Astrocyte (in vitro differentiated cells and primary cell): ENCODE measurements around the gene RGS16. TPM values are rescaled to one million over a fixed set of nuclear protein-coding genes. Genes with fewer than 3 reads are reported as not detected.

Experiments used
- DNase-seq: peaks from one replicate; pipeline ENCODE4 v3.0.0-alpha.2; 2010; ENCODE audit warnings: low read depth
- FAIRE-seq: peaks from 2 replicates; lab custom pipeline; 2011; peaks lifted over from hg19 to GRCh38; lab: Jason Lieb, UNC
- H2AFZ ChIP-seq: 2 replicates; pipeline ENCODE4 v1.6.0; 2012; ENCODE audit warnings: low read depth, low read length, inconsistent platforms
- H3K27ac ChIP-seq: 2 replicates; pipeline ENCODE4 v1.5.1; 2011; ENCODE audit warnings: low read depth, low read length, inconsistent platforms
- H3K27me3 ChIP-seq: 2 replicates; pipeline ENCODE4 v1.6.0; 2011; ENCODE audit warnings: low read length, inconsistent platforms; ENCODE audit not compliant: insufficient read depth
- H3K36me3 ChIP-seq: 2 replicates; pipeline ENCODE4 v1.5.1; 2011; ENCODE audit warnings: low read length, inconsistent platforms; ENCODE audit not compliant: insufficient read depth
- H3K4me1 ChIP-seq: 2 replicates; pipeline ENCODE4 v1.5.1; 2011; ENCODE audit warnings: low read length, inconsistent platforms; ENCODE audit not compliant: insufficient read depth
- H3K4me2 ChIP-seq: 2 replicates; pipeline ENCODE4 v1.6.0; 2012; ENCODE audit warnings: low read length, inconsistent platforms
- H3K4me3 ChIP-seq: 2 replicates; pipeline ENCODE4 v1.5.1; 2011; ENCODE audit warnings: low read depth, mild to moderate bottlenecking, low read length, inconsistent platforms; ENCODE audit not compliant: insufficient read depth
- H3K79me2 ChIP-seq: 2 replicates; pipeline ENCODE4 v1.6.0; 2012; ENCODE audit warnings: mild to moderate bottlenecking, low read length, inconsistent platforms; ENCODE audit not compliant: insufficient read depth
- H3K9ac ChIP-seq: 2 replicates; pipeline ENCODE4 v1.6.0; 2012; ENCODE audit warnings: mild to moderate bottlenecking, low read length, inconsistent platforms
- H3K9me3 ChIP-seq: 2 replicates; pipeline ENCODE4 v1.5.1; 2012; ENCODE audit warnings: low read depth, mild to moderate bottlenecking, low read length, inconsistent platforms; ENCODE audit not compliant: insufficient read depth
- H4K20me1 ChIP-seq: 2 replicates; pipeline ENCODE4 v1.6.0; 2012; ENCODE audit warnings: low read length, inconsistent platforms; ENCODE audit not compliant: insufficient read depth
- H3K27ac Mint-ChIP-seq: one replicate; pipeline ENCODE4 v1.8.0; 2021; ENCODE audit warnings: mild to moderate bottlenecking, mixed read lengths; ENCODE audit not compliant: unreplicated experiment
- H3K27me3 Mint-ChIP-seq: one replicate; pipeline ENCODE4 v1.8.0; 2021; ENCODE audit warnings: low read depth, mixed read lengths; ENCODE audit not compliant: unreplicated experiment
- H3K36me3 Mint-ChIP-seq: one replicate; pipeline ENCODE4 v1.8.0; 2021; ENCODE audit warnings: low read depth, mixed read lengths; ENCODE audit not compliant: unreplicated experiment
- H3K4me1 Mint-ChIP-seq: one replicate; pipeline ENCODE4 v1.8.0; 2021; ENCODE audit warnings: low read depth, mixed read lengths; ENCODE audit not compliant: unreplicated experiment
- H3K4me3 Mint-ChIP-seq: one replicate; pipeline ENCODE4 v1.8.0; 2021; ENCODE audit warnings: mild to moderate bottlenecking, moderate library complexity, mixed read lengths; ENCODE audit not compliant: unreplicated experiment
- H3K9me3 Mint-ChIP-seq: one replicate; pipeline ENCODE4 v1.8.0; 2021; ENCODE audit warnings: mild to moderate bottlenecking, mixed read lengths; ENCODE audit not compliant: unreplicated experiment
- EZH2 ChIP-seq: IDR thresholded peaks from 2 replicates; pipeline ENCODE4 v1.6.1; 2012; ENCODE audit warnings: mild to moderate bottlenecking, low read length, inconsistent platforms; ENCODE audit not compliant: insufficient read depth
- total RNA-seq: library from RNA; stranded (reverse); gene quantifications from 2 replicates; pipeline ENCODE4 v1.2.1, GENCODE V29; 2021
- TF ChIP-seq, protein P1 (sequence below): IDR thresholded peaks from 2 replicates; pipeline ENCODE4 v1.5.1; 2011; ENCODE audit warnings: low read depth, mild to moderate bottlenecking, inconsistent platforms, low read length, moderate library complexity; ENCODE audit not compliant: insufficient read depth

The RGS16 gene
- total RNA-seq, 1 donor from 2014 or later, result 4.3 TPM

DNA sequence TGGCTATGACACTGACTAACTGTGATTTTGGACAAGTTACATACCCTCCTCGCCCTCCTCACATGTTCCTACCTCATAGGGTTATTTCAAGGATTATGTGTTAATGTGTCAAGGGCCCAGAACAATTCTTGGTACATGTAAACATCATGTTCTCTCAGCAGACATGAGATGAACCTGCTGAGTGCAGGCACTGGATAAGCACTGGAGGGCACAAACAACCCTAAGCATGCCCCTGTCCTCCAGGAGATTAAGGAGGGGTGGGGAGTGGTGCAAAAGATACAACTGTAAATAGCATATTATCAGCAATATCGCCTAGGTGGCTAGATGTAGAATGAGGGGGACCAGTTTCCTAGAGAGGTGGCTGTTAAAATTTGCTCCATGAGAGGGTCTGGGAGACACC, 17.7 kb upstream of the RGS16 start:
- H3K27ac ChIP-seq, result no peak overlapping the region
- no peak overlapping the region for H3K4me3 ChIP-seq
- H3K4me1 ChIP-seq, result peaks cover 8% of the 10 kb centered on the region
- H3K79me2 ChIP-seq, result no peaks in the 10 kb centered on the region
- H3K9me3 ChIP-seq, result no peaks in the 10 kb centered on the region
- Mint-ChIP-seq H3K9me3 (peaks cover 2% of the 10 kb centered on the region), H3K4me1 (peaks cover 41% of the 10 kb centered on the region), H3K27me3 (peaks cover 2% of the 10 kb centered on the region), H3K27ac (no peak overlapping the region), H3K4me3 (no peak overlapping the region), H3K36me3 (no peaks in the 10 kb centered on the region)
- H3K4me2 ChIP-seq, result no peak overlapping the region
- FAIRE-seq (no peak), DNase-seq (no peak)
- no peaks in the 10 kb centered on the region for H3K27me3 ChIP-seq
- H3K36me3 ChIP-seq, result no peaks in the 10 kb centered on the region
- no peak for TF ChIP-seq EZH2
- TF ChIP-seq, protein P1, sequence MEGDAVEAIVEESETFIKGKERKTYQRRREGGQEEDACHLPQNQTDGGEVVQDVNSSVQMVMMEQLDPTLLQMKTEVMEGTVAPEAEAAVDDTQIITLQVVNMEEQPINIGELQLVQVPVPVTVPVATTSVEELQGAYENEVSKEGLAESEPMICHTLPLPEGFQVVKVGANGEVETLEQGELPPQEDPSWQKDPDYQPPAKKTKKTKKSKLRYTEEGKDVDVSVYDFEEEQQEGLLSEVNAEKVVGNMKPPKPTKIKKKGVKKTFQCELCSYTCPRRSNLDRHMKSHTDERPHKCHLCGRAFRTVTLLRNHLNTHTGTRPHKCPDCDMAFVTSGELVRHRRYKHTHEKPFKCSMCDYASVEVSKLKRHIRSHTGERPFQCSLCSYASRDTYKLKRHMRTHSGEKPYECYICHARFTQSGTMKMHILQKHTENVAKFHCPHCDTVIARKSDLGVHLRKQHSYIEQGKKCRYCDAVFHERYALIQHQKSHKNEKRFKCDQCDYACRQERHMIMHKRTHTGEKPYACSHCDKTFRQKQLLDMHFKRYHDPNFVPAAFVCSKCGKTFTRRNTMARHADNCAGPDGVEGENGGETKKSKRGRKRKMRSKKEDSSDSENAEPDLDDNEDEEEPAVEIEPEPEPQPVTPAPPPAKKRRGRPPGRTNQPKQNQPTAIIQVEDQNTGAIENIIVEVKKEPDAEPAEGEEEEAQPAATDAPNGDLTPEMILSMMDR, result no peak
- H2AFZ ChIP-seq, result no peak overlapping the region
- H3K9ac ChIP-seq, result no peak overlapping the region
- H4K20me1 ChIP-seq, result no peaks in the 10 kb centered on the region

GRCh38 chr1:182620924-182621585, 16.9 kb upstream of the RGS16 start:
- Mint-ChIP-seq H3K27ac (no peak overlapping the region), H3K9me3 (peaks cover 2% of the 10 kb centered on the region), H3K4me1 (peaks cover 40% of the 10 kb centered on the region), H3K27me3 (peaks cover 3% of the 10 kb centered on the region), H3K36me3 (no peaks in the 10 kb centered on the region), H3K4me3 (no peak overlapping the region)
- no peaks in the 10 kb centered on the region for H3K36me3 ChIP-seq
- H3K27me3 ChIP-seq, result no peaks in the 10 kb centered on the region
- no peak overlapping the region for H3K9ac ChIP-seq
- H3K79me2 ChIP-seq, result no peaks in the 10 kb centered on the region
- no peak for TF ChIP-seq EZH2
- TF ChIP-seq, protein P1, result no peak
- H3K4me2 ChIP-seq, result no peak overlapping the region
- no peak overlapping the region for H3K27ac ChIP-seq
- H3K4me3 ChIP-seq, result no peak overlapping the region
- no peaks in the 10 kb centered on the region for H3K9me3 ChIP-seq
- no peak overlapping the region for H2AFZ ChIP-seq
- FAIRE-seq, result no peak
- peaks cover 13% of the 10 kb centered on the region for H3K4me1 ChIP-seq
- H4K20me1 ChIP-seq, result no peaks in the 10 kb centered on the region
- DNase-seq, result no peak

DNA sequence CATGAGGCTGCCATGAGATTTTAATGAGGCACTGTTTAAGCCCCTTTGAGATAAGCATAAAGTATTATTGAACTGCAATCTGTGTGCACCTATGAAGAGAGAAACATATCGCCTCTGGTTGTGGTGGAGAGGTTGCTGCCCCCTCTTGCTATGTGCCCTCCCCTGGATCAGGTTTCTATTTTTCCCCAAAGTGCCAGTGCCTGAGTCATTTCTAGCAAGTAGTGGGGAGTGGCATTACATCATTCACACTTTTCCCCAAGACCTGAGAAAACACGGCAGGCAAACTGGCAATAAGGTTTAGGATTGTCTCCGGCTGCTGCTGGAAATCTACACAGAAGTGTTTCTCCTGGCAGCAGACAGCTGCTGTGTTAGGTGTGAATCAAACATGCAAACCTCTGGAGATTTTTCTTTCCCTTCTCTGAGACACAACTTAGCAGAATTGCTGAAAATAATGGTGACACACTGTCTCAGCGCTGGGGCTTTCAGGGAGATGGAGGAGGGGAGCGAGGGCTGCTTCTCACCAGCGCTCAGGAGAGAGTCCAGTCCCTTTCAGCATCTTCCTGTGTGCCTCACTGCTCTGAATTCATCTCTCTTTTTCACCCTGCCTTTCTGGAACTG, 13.7 kb upstream of the RGS16 start:
- Mint-ChIP-seq H3K36me3 (no peaks in the 10 kb centered on the region), H3K27ac (peak overlapping the region; percentile 82), H3K27me3 (peaks cover 2% of the 10 kb centered on the region), H3K4me1 (peaks cover 33% of the 10 kb centered on the region), H3K4me3 (no peak overlapping the region), H3K9me3 (peaks cover 2% of the 10 kb centered on the region)
- no peak overlapping the region for H2AFZ ChIP-seq
- FAIRE-seq (no peak), DNase-seq (peak; percentile 52)
- no peak overlapping the region for H3K27ac ChIP-seq
- no peaks in the 10 kb centered on the region for H3K9me3 ChIP-seq
- no peaks in the 10 kb centered on the region for H3K79me2 ChIP-seq
- no peaks in the 10 kb centered on the region for H3K36me3 ChIP-seq
- peaks cover 24% of the 10 kb centered on the region for H3K4me1 ChIP-seq
- peak overlapping the region; percentile 47 for H3K4me2 ChIP-seq
- TF ChIP-seq EZH2, result no peak
- TF ChIP-seq, protein P1, result no peak
- H3K9ac ChIP-seq, result no peak overlapping the region
- H3K27me3 ChIP-seq, result peaks cover 7% of the 10 kb centered on the region
- H4K20me1 ChIP-seq, result no peaks in the 10 kb centered on the region
- H3K4me3 ChIP-seq, result no peak overlapping the region
